MM.1S (cell line): ENCODE data around the gene PKD1L1.

ENCODE experiments used
- DNase-seq: peaks from one replicate; pipeline ENCODE4 v3.0.0-alpha.2; 2015
- H2AFZ ChIP-seq: fragments of 300-600 bp; sonication (generic); 2 replicates; pipeline ENCODE4 v1.6.0; 2016; ENCODE audit warnings: antibody characterized with exemption, low read length
- H3F3A ChIP-seq: fragments of 300-600 bp; sonication (generic); 2 replicates; pipeline ENCODE4 v1.6.1; 2016; ENCODE audit warnings: mild to moderate bottlenecking, antibody characterized with exemption, low read length, moderate library complexity, mixed read lengths; ENCODE audit not compliant: insufficient read depth
- H3K27ac ChIP-seq: fragments of 300-600 bp; sonication (generic); 2 replicates; pipeline ENCODE4 v1.5.1; 2016; ENCODE audit warnings: mild to moderate bottlenecking, low read length
- H3K27me3 ChIP-seq: fragments of 300-600 bp; sonication (generic); replicated peaks from 2 replicates; pipeline ENCODE4 v1.6.0; 2016; ENCODE audit warnings: low read length; ENCODE audit not compliant: insufficient read depth
- H3K36me3 ChIP-seq: fragments of 300-600 bp; sonication (generic); replicated peaks from 2 replicates; pipeline ENCODE4 v1.6.1; 2016; ENCODE audit warnings: mild to moderate bottlenecking, low read length, mixed read lengths; ENCODE audit not compliant: insufficient read depth
- H3K4me1 ChIP-seq: fragments of 300-600 bp; sonication (generic); 2 replicates; pipeline ENCODE4 v1.6.1; 2016; ENCODE audit warnings: low read length, mixed read lengths
- H3K4me2 ChIP-seq: fragments of 300-600 bp; sonication (generic); 2 replicates; pipeline ENCODE4 v1.6.0; 2016; ENCODE audit warnings: low read depth, low read length
- H3K4me3 ChIP-seq: fragments of 300-600 bp; sonication (generic); 2 replicates; pipeline ENCODE4 v1.5.1; 2016; ENCODE audit warnings: low read length, mixed read lengths
- H3K79me2 ChIP-seq: fragments of 300-600 bp; sonication (generic); 2 replicates; pipeline ENCODE4 v1.6.1; 2016; ENCODE audit warnings: mixed run types, low read length, mixed read lengths
- H3K9ac ChIP-seq: fragments of 300-600 bp; sonication (generic); 2 replicates; pipeline ENCODE4 v1.6.1; 2016; ENCODE audit warnings: low read length, mixed read lengths
- H3K9me2 ChIP-seq: fragments of 300-600 bp; sonication (generic); replicated peaks from 2 replicates; pipeline ENCODE4 v1.6.1; 2016; ENCODE audit warnings: mild to moderate bottlenecking, low read length, mixed read lengths; ENCODE audit not compliant: insufficient read depth
- H3K9me3 ChIP-seq: fragments of 300-600 bp; sonication (generic); replicated peaks from 2 replicates; pipeline ENCODE4 v1.6.1; 2016; ENCODE audit warnings: mild to moderate bottlenecking, low read length, mixed read lengths; ENCODE audit not compliant: insufficient read depth
- H4K20me1 ChIP-seq: fragments of 300-600 bp; sonication (generic); 2 replicates; pipeline ENCODE4 v1.6.1; 2016; ENCODE audit warnings: mild to moderate bottlenecking, low read length, moderate library complexity, mixed read lengths; ENCODE audit not compliant: insufficient read depth
- EZH2 ChIP-seq: fragments of 300-600 bp; sonication (generic); optimal IDR thresholded peaks from 2 replicates; pipeline ENCODE3; 2017; ENCODE audit warnings: low read depth, mild to moderate bottlenecking, antibody characterized with exemption, low read length, mixed read lengths
- EZH2phosphoT487 ChIP-seq: fragments of 300-600 bp; sonication (generic); IDR thresholded peaks from 2 replicates; pipeline ENCODE4 v1.6.1; 2018; ENCODE audit warnings: antibody characterized with exemption, low read length
- TF ChIP-seq, protein P1 (sequence below): fragments of 300-600 bp; sonication (generic); IDR thresholded peaks from 2 replicates; pipeline ENCODE4 v1.5.1; 2016; ENCODE audit warnings: antibody characterized with exemption, low read length, mixed read lengths

The PKD1L1 gene

DNA sequence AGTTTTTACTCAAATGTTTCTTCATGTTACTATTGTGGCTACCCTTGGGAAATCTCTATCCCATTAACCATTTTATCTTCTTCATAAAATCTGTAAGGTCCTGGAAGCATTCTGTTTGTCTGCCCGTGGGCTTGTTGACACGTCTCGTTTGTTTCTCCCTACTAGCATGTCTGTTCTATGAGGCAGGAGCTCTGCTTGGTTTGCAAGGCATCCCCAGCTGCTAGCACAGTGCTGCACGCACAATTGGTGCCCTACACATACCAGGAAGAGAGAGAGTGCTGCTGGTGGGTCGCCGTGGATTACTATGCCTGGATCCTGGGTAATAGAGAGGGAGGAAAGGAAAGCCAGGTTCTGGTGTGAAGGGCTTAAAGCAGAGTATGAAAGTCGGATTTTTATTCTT lies 200.2 kb downstream of the PKD1L1 start:
- H3K4me1 ChIP-seq: no peaks in the 10 kb centered on the region
- TF ChIP-seq EZH2: no peak
- no peak for TF ChIP-seq EZH2phosphoT487
- TF ChIP-seq, protein P1, sequence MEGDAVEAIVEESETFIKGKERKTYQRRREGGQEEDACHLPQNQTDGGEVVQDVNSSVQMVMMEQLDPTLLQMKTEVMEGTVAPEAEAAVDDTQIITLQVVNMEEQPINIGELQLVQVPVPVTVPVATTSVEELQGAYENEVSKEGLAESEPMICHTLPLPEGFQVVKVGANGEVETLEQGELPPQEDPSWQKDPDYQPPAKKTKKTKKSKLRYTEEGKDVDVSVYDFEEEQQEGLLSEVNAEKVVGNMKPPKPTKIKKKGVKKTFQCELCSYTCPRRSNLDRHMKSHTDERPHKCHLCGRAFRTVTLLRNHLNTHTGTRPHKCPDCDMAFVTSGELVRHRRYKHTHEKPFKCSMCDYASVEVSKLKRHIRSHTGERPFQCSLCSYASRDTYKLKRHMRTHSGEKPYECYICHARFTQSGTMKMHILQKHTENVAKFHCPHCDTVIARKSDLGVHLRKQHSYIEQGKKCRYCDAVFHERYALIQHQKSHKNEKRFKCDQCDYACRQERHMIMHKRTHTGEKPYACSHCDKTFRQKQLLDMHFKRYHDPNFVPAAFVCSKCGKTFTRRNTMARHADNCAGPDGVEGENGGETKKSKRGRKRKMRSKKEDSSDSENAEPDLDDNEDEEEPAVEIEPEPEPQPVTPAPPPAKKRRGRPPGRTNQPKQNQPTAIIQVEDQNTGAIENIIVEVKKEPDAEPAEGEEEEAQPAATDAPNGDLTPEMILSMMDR: no peak
- H3K4me2 ChIP-seq: no peak overlapping the region
- H3K9ac ChIP-seq: no peak overlapping the region
- H3K36me3 ChIP-seq: no peaks in the 10 kb centered on the region
- H3K4me3 ChIP-seq: no peak overlapping the region
- H3K9me2 ChIP-seq: no peaks in the 10 kb centered on the region
- no peaks in the 10 kb centered on the region for H3K79me2 ChIP-seq
- DNase-seq: no peak
- no peak overlapping the region for H2AFZ ChIP-seq
- no peaks in the 10 kb centered on the region for H3K9me3 ChIP-seq
- no peaks in the 10 kb centered on the region for H4K20me1 ChIP-seq
- no peak overlapping the region for H3K27ac ChIP-seq
- no peaks in the 10 kb centered on the region for H3F3A ChIP-seq
- H3K27me3 ChIP-seq: no peaks in the 10 kb centered on the region

DNA sequence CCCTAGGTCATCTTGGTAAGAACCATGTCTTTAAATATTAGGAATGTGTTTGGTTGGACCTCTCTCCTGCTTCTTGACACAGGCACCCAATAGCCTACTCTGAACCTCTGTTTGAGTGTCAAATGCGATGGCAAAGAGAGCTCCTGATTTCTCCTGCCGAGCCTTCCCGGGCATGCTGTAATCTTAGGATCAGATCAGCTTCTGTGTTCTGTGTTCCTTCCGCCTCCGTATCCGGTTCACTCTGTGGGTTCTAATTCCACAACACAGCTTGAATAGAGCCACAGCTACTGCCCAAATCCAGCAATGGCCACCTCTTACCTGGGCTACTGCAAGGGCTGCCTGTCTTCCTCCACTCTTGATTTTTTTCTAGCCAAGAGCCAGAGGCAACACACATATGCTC lies 201.1 kb downstream of the PKD1L1 start:
- Histone ChIP-seq H3F3A (no peaks in the 10 kb centered on the region), H3K36me3 (no peaks in the 10 kb centered on the region), H3K9me3 (no peaks in the 10 kb centered on the region), H3K4me2 (no peak overlapping the region), H3K9ac (no peak overlapping the region), H3K4me3 (no peak overlapping the region), H3K4me1 (no peaks in the 10 kb centered on the region), H3K27me3 (no peaks in the 10 kb centered on the region), H3K9me2 (no peaks in the 10 kb centered on the region), H3K79me2 (no peaks in the 10 kb centered on the region), H3K27ac (no peak overlapping the region), H4K20me1 (no peaks in the 10 kb centered on the region), H2AFZ (no peak overlapping the region)
- no peak for TF ChIP-seq EZH2phosphoT487
- TF ChIP-seq, protein P1: no peak
- no peak for DNase-seq

GRCh38 chr7:47746468-47746867 lies 201.8 kb downstream of the PKD1L1 start:
- Histone ChIP-seq H3K4me3 (no peak overlapping the region), H3K9me3 (no peaks in the 10 kb centered on the region), H3K79me2 (no peaks in the 10 kb centered on the region), H3K27ac (no peak overlapping the region), H3K9me2 (no peaks in the 10 kb centered on the region), H3K4me2 (no peak overlapping the region), H3K9ac (no peak overlapping the region), H2AFZ (no peak overlapping the region), H3K4me1 (no peaks in the 10 kb centered on the region), H3F3A (no peaks in the 10 kb centered on the region), H3K27me3 (no peaks in the 10 kb centered on the region), H4K20me1 (no peaks in the 10 kb centered on the region), H3K36me3 (no peaks in the 10 kb centered on the region)
- DNase-seq: no peak
- TF ChIP-seq, protein P1: no peak
- TF ChIP-seq EZH2 (no peak), EZH2phosphoT487 (no peak)

DNA sequence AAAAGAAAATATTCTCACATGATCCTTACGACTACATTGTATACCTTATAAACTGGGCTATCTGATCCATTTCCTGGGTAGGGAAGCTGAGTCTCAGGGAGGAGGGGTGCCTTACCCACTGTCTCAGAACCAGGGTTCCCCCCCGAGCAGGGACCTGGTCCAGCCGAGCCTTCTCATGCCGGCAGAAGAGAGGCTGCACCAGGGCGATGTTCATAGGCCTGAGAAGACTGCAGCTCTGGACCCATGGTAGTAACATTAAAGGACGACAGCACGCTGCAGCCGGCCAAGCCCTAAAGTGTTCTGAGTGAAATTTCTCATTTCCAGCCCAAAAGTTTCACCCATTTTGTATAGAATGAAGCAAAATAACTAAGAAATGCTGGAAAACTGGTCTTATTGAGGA lies 203.4 kb downstream of the PKD1L1 start:
- no peaks in the 10 kb centered on the region for H4K20me1 ChIP-seq
- TF ChIP-seq EZH2phosphoT487: no peak
- no peak for TF ChIP-seq EZH2
- TF ChIP-seq, protein P1: no peak
- H3K4me3 ChIP-seq: no peak overlapping the region
- H3K27ac ChIP-seq: no peak overlapping the region
- H3F3A ChIP-seq: no peaks in the 10 kb centered on the region
- no peak for DNase-seq
- H3K9me2 ChIP-seq: no peaks in the 10 kb centered on the region
- H3K9ac ChIP-seq: no peak overlapping the region
- no peaks in the 10 kb centered on the region for H3K9me3 ChIP-seq
- no peaks in the 10 kb centered on the region for H3K79me2 ChIP-seq
- H3K4me2 ChIP-seq: no peak overlapping the region
- H3K4me1 ChIP-seq: no peaks in the 10 kb centered on the region
- H3K36me3 ChIP-seq: no peaks in the 10 kb centered on the region
- no peak overlapping the region for H2AFZ ChIP-seq
- no peaks in the 10 kb centered on the region for H3K27me3 ChIP-seq
